VCaP (cell line): Measurements from ENCODE around the gene PLCB4.

Experiments used
- H3K27ac ChIP-seq: fragments of 450-650 bp; 2 replicates; pipeline ENCODE4 v1.5.1; 2017
- CTCF ChIP-seq: fragments of 450-650 bp; conservative IDR thresholded peaks from 2 replicates; pipeline ENCODE4 v1.5.1; 2017; ENCODE audit warnings: mild to moderate bottlenecking, moderate library complexity

Gene PLCB4

GRCh38 chr20:9059931-9060330 is 9.0 kb upstream of the PLCB4 start:
- H3K27ac ChIP-seq = no peak overlapping the region
- no peak for TF ChIP-seq CTCF

- no peak for TF ChIP-seq CTCF
- no peak overlapping the region for H3K27ac ChIP-seq
Measured at GRCh38 chr20:9061434-9061833, 7.5 kb upstream of the PLCB4 start.

- no peak overlapping the region for H3K27ac ChIP-seq
- TF ChIP-seq CTCF = no peak
Measured at GRCh38 chr20:9062066-9062465, 6.8 kb upstream of the PLCB4 start.

- no peak for TF ChIP-seq CTCF
- H3K27ac ChIP-seq = no peak overlapping the region
Measured at GRCh38 chr20:9066191-9066590, 2.7 kb upstream of the PLCB4 start.

- no peak for TF ChIP-seq CTCF
- H3K27ac ChIP-seq = peak overlapping the region; percentile 97
Measured at GRCh38 chr20:9068233-9068801, 570 bp upstream of the PLCB4 start.

- H3K27ac ChIP-seq = peak overlapping the region; percentile 97
- no peak for TF ChIP-seq CTCF
Measured at GRCh38 chr20:9070304-9070703, 1.4 kb downstream of the PLCB4 start.

GRCh38 chr20:9071976-9072726 is 3.3 kb downstream of the PLCB4 start:
- TF ChIP-seq CTCF = peak; percentile 20; the same call in 1 of the 2 replicates

More at GRCh38 chr20:9071976-9072726, 3.3 kb downstream of the PLCB4 start:
- peak overlapping the region; percentile 97 for H3K27ac ChIP-seq
